Nephron progenitor cell (in vitro differentiated cells): ENCODE data around the gene R3HCC1L.

Experiments used
- DNase-seq: peaks from one replicate; pipeline ENCODE4 v3.0.0; 2021
- H3K27ac Mint-ChIP-seq: 2 replicates; pipeline ENCODE4 v1.8.0; 2021; ENCODE audit warnings: mild to moderate bottlenecking, moderate library complexity, mixed read lengths
- H3K27me3 Mint-ChIP-seq: 2 replicates; pipeline ENCODE4 v1.8.0; 2021; ENCODE audit warnings: mild to moderate bottlenecking, low read depth, mixed read lengths; ENCODE audit not compliant: poor library complexity
- H3K36me3 Mint-ChIP-seq: 2 replicates; pipeline ENCODE4 v1.8.0; 2021; ENCODE audit warnings: low read depth, mixed read lengths
- H3K4me1 Mint-ChIP-seq: 2 replicates; pipeline ENCODE4 v1.8.0; 2021; ENCODE audit warnings: mixed read lengths
- H3K4me3 Mint-ChIP-seq: 2 replicates; pipeline ENCODE4 v1.8.0; 2021; ENCODE audit warnings: mild to moderate bottlenecking, moderate library complexity, mixed read lengths
- H3K9me3 Mint-ChIP-seq: 2 replicates; pipeline ENCODE4 v1.8.0; 2021; ENCODE audit warnings: mild to moderate bottlenecking, moderate library complexity, mixed read lengths
- CTCF ChIP-seq: fragments of 200-600 bp; sonication (generic); IDR thresholded peaks from 2 replicates; pipeline ENCODE4 v1.5.0; 2021; ENCODE audit warnings: antibody characterized with exemption

Gene R3HCC1L

GRCh38 chr10:98270073-98270740, 135.8 kb downstream of the R3HCC1L start:
- H3K4me3 Mint-ChIP-seq = no peak overlapping the region
- no peak for DNase-seq
- H3K4me1 Mint-ChIP-seq = peaks cover 54% of the 10 kb centered on the region
- H3K9me3 Mint-ChIP-seq = no peaks in the 10 kb centered on the region
- H3K27me3 Mint-ChIP-seq = peaks cover 19% of the 10 kb centered on the region
- H3K27ac Mint-ChIP-seq = no peak overlapping the region
- TF ChIP-seq CTCF = no peak
- H3K36me3 Mint-ChIP-seq = no peaks in the 10 kb centered on the region

- H3K36me3 Mint-ChIP-seq = no peaks in the 10 kb centered on the region
- H3K4me1 Mint-ChIP-seq = peaks cover 51% of the 10 kb centered on the region
- peaks cover 21% of the 10 kb centered on the region for H3K27me3 Mint-ChIP-seq
- H3K4me3 Mint-ChIP-seq = no peak overlapping the region
- DNase-seq = no peak
- no peaks in the 10 kb centered on the region for H3K9me3 Mint-ChIP-seq
- TF ChIP-seq CTCF = no peak
- no peak overlapping the region for H3K27ac Mint-ChIP-seq
These were observed 136.3 kb downstream of the R3HCC1L start for GRCh38 chr10:98270786-98271185.

GRCh38 chr10:98272245-98272644, 137.8 kb downstream of the R3HCC1L start:
- no peak for TF ChIP-seq CTCF
- no peak for DNase-seq
- Mint-ChIP-seq H3K4me3 (no peak overlapping the region), H3K27me3 (peaks cover 27% of the 10 kb centered on the region), H3K4me1 (peaks cover 37% of the 10 kb centered on the region), H3K27ac (no peak overlapping the region), H3K9me3 (no peaks in the 10 kb centered on the region), H3K36me3 (no peaks in the 10 kb centered on the region)

GRCh38 chr10:98272656-98273055, 138.2 kb downstream of the R3HCC1L start:
- Mint-ChIP-seq H3K4me3 (no peak overlapping the region), H3K4me1 (peaks cover 33% of the 10 kb centered on the region), H3K27ac (no peak overlapping the region), H3K27me3 (peaks cover 27% of the 10 kb centered on the region), H3K36me3 (no peaks in the 10 kb centered on the region), H3K9me3 (no peaks in the 10 kb centered on the region)
- no peak for DNase-seq
- TF ChIP-seq CTCF = no peak

- Mint-ChIP-seq H3K27me3 (peaks cover 27% of the 10 kb centered on the region), H3K4me1 (peaks cover 30% of the 10 kb centered on the region), H3K9me3 (no peaks in the 10 kb centered on the region), H3K4me3 (no peak overlapping the region), H3K27ac (no peak overlapping the region), H3K36me3 (no peaks in the 10 kb centered on the region)
- no peak for TF ChIP-seq CTCF
- DNase-seq = no peak
These were observed 138.8 kb downstream of the R3HCC1L start for GRCh38 chr10:98273057-98273850.
